ENCODE results near the gene MAG. TPM values are rescaled to one million over a fixed set of nuclear protein-coding genes. Genes with fewer than 3 reads are reported as not detected.

MAG gene
- total and polyA plus RNA-seq, 9 of the 15 experiments (the other 6 are each of a cell fraction or from before 2014, with no cell fraction given): 0.11 to 10.0 (median 1.6) TPM

- TF ChIP-seq ZNF444 (CRISPR knock-in tag; IDR thresholded peaks at IDR 0.05) (no peak), ZBTB2 (IDR thresholded peaks at IDR 0.05) (peak; percentile 56), ZMIZ1 (IDR thresholded peaks at IDR 0.05; ENCODE audit: low read depth in 2 of 2, low read length in 2 of 2) (no peak), ZNF212 (CRISPR knock-in tag; IDR thresholded peaks at IDR 0.05) (no peak), DDX20 (tag; IDR thresholded peaks at IDR 0.05; ENCODE audit: low read depth) (0 out of 2 replicates have a peak, but pooled peaks have one; percentile 26), ZNF12 (CRISPR knock-in tag; IDR thresholded peaks at IDR 0.05) (no peak), NEUROD1 (IDR thresholded peaks at IDR 0.05; ENCODE audit: borderline replicate concordance, low read depth, low read length, partially characterized antibody) (no peak), ZNF395 (CRISPR knock-in tag; IDR thresholded peaks at IDR 0.05) (peak; percentile 94), RREB1 (CRISPR knock-in tag; IDR thresholded peaks at IDR 0.05) (peak; percentile 74), MEF2D (tag; conservative IDR thresholded peaks at IDR 0.05; ENCODE audit: low read depth) (0 out of 2 replicates have a peak, but pooled peaks have one; percentile 73), ZFX (CRISPR knock-in tag; IDR thresholded peaks at IDR 0.05) (peak; percentile 57), ETV5 (CRISPR knock-in tag; IDR thresholded peaks at IDR 0.05; ENCODE audit: low read depth) (no peak), GTF2A2 (tag; IDR thresholded peaks at IDR 0.05) (peak; percentile 76; the same call in 1 of the 2 replicates), ZNF282 (CRISPR knock-in tag; IDR thresholded peaks at IDR 0.05) (no peak)
These were observed 17.7 kb downstream of the MAG start (continued) for GRCh38 chr19:35309481-35310279.

All from K562 (cell line).